ENCODE data around the gene EXOG.

- TF ChIP-seq CTCF (IDR thresholded peaks at IDR 0.05): no peak
- TF ChIP-seq EZH2 (IDR thresholded peaks at IDR 0.05; ENCODE audit: borderline replicate concordance, insufficient read depth, low read depth, low read length, poor library complexity, severe bottlenecking): no peak
These were observed 42.8 kb upstream of the EXOG start, which contains the start of gene ACVR2B for GRCh38 chr3:38453075-38453912.

Measured in B cell (primary cell).